Activated CD4-positive, alpha-beta T cell treated with anti-CD3 and anti-CD28 coated beads, Interleukin-2, Interleukin-4, amounts not matched to agents 100 ng/mL and 50 ng/mL, durations not matched to agents 16 hours and 8 hours (primary cell): ENCODE measurements around the gene WSB2.
"Not testable (repeated sequence)": the region's sequence is repeated elsewhere in the genome, so short reads cannot be mapped to it uniquely, and the experiment has no call there.

Experiments used
- DNase-seq: peaks from one replicate; pipeline ENCODE4 v3.0.0-alpha.2; 2020; ENCODE audit warnings: low spot score

WSB2 gene

DNA sequence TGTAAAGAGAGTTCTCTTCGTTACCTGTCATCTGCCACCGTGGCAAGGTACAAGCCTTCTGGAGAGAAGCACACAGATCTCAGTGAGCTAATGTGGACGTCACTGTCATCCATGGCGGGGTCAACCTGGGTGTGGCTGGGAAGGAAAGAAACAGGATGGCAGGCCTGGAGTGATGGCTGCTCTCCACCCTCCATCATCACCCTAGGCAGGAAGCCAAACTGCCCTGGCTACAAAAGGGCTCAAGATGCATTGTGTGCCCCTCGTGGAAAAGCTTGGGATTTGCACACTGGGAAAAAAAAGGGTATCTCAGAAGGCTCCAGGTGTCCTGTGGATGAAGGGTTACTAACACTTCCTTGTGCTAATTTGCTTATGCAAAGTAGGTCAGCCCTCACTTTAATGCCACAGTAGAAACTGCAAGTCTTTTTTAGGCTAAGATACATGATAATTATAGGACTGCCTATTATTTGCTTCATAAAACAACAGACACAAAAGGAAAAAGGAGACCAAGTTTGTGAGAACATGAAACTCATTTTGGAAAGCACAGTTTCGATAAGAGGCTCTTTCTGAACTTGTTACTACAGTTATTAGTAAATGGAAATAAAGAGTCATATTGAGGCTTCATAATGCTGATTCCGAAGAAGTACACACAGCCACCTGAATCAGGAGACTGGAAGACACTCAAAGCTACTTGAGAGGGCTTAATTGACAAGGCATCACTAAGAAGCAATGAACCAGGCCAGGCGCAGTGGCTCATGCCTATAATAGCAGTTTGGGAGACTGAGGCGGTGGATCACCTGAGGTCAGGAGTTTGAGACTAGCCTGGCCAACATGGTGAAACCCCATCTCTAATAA lies 25.6 kb downstream of the WSB2 start:
- peak; percentile 87 for DNase-seq

DNA sequence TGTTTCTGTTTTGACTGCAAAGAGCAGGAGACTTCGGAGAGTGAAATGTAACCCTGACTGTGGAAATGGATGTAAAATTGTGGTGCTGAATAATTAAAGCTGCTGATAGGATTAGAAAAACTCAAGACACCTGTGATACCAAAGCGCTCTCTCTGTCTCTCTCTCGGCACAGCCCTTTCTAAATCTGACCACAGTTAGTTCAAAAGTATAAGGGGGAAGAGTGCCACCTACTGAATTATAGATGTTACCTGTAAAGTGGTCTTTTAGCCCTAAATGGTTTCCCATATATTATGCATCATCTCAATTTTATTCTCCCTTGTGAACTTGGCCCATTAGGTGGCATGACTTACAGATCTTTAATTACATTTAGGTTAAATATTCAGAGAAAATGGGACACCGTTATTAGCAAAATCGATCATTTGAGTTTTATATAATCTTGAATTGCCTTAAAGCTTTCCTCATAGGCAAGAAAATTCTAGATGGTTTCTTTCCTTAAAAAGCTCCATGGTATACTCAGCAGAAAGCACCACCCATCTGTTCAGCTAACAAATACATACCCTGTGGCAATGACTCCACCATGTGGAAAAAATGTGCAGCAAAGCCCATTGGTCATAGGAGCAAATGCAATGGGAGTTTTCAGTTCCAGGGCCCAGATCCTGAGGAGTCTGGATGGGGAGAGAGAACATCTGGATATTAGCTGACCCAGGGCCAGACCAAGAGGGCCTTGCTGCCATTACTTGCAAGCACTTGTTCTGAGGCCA lies 26.4 kb downstream of the WSB2 start:
- no peak for DNase-seq

DNA sequence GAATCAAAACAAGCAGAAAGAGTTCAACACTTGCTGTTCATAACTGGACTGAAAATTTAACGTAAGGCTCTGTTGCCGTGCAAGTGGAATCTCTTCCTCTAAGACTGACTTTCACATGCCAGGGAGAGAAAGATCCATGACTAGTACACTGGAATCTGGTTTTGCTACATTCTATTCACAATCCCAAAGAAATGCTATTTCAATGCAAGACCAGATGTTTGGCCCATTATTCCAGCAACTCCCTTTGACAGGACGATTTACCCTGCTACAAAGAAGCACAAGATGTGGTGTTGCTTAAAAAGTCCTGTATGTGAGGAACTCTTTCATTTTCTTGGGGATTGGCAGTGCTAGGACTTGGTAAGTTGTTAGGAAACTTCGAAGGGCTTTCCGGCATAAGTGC lies 27.1 kb downstream of the WSB2 start:
- no peak for DNase-seq

DNA sequence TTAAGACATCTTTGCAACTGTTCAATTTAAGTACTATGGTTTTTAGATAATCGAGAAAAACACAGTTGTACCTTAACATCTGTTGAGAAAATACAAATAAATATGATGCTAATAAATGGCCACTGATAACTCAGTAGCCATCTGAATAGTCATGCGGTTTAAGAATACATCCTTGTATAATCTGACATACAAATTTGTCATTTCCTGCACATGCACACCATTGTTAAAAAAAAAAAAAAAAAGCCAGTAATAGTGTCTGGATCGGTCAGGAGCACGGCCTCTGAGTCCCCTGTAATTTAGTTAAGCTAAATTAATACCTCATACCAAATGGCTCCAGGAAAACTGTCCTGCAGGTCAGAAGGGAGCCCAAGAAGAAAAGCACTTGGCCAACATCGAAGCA lies 27.7 kb downstream of the WSB2 start:
- no peak for DNase-seq

DNA sequence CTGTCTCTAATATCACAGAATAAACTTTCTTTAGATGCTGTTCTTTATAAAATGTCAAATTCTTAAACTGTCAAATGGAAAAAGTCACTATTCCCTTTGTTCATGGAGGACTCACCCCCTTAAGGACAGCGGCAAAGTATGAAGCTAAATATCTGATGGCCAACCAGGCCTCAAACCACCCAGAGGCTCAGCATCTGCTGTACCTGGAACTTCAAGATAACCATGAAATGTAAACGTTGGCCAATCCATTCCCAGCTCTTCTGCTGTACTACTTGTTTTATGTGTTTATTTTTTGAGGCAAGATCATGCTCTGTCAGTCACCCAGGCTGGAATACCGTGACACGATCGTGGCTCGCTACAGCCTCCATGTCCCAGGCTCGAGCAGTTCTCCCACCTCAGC lies 28.8 kb downstream of the WSB2 start:
- no peak for DNase-seq

DNA sequence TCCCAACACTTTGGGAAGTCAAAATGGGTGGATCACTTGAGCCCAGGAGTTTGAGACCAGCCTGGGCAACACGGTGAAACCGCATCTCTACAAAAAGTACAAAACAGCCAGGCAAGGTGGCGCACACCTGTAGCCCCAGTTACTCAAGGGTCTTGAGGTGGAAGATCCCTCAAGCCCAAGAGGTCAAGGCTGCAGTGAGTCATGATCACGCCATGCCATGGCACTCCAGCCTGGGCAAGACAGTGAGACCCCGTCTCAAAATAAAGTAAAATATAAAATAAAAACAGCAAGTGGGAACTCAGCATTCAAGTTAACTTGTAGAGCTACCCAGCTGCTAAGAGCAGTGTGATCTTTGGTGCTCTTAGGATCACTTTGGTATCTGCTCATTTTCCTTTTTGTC lies 31.8 kb downstream of the WSB2 start:
- DNase-seq = no peak

DNA sequence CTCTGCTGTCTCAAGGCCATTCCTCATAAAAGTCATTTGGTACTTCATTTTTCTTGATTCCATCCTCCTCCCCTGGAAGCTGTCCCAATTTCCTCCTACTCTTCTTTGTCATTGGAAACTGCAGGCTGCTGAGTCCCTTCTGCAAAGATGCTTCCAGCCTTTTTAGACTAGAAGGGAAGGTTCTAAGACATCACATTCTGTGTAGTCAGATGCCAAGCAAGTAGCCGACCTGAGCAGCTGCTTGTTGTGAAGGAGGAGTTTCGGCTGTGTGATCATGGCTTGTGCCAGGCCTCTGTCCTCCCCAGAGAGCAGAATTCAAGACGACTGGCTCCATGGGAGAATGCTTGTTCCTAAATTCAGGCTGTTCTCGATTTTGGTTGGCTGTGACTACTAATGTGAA lies 35.8 kb downstream of the WSB2 start:
- DNase-seq = no peak

DNA sequence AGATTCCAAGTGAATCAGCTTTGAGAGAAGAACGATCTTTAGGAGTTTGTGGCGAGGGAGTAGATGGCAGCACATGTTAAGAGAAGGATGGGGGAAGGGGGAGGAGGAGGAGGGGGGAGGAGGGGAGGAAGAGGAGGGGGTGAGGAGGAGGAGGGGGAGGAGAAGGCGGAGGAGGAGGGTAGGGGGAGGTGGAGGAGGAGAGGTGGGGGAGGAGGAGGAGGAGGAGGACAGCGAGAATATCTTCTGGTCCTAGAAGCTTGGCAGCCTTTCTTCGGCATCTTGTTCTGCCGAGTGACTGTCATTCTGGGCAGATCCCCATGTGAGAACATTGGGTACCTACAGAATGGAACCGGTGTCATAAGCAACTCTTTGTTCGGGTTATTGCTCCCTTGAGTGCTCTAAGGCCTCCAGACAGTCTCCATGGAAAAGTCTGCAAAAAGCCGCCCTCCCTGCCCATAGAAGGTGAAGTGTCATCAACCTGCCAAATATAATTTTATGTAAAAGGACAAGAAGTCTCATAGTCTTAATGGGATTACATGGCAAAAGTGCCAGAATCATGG lies 37.6 kb downstream of the WSB2 start:
- no peak for DNase-seq

DNA sequence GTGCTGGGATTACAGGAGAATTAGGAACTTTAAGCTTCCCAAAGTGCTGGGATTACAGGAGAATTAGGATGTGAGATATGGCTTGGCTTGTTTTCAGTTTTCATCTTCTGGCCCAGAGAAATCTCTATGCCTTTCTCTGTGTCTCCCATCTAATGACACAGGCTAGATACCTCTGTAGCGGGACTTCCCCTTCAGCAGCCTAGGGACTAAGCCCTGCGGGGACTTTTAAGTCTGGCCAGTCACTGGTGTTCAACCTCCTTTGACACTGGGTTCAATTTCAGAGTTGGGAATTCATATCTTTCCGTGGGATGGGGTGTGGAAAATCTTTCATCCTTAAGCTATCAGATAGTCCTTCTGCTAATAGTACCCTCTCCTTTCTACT lies 38.3 kb downstream of the WSB2 start:
- DNase-seq = no peak

DNA sequence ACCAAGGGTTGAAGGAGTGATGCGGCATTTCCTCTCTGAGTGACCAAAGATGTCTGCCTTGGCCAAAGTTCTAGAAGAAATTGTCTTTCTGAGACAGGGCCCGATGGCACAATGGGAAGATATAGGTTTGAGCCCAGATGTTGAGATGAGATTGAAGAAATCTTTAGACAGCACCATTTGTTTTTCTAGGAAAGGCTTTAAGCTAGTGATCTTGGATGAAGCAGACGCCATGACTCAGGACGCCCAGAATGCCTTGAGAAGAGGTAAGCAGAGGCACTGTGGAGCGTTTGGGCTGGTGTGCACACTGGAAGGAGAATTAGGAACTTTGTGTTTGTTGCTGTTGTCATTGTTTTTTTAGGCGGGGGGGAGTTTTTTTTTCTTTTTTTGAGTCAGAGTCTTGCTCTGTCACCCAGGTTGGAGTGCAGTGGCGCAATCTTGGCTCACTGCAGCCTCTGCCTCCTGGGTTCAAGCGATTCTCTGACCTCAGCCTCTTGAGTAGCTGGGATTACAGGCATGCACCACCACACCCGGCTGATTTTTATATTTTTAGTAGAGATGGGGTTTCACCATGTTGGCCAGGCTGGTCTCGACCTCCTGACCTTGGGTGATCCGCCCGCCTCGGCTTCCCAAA lies 38.8 kb downstream of the WSB2 start:
- DNase-seq = not testable (repeated sequence)

DNA sequence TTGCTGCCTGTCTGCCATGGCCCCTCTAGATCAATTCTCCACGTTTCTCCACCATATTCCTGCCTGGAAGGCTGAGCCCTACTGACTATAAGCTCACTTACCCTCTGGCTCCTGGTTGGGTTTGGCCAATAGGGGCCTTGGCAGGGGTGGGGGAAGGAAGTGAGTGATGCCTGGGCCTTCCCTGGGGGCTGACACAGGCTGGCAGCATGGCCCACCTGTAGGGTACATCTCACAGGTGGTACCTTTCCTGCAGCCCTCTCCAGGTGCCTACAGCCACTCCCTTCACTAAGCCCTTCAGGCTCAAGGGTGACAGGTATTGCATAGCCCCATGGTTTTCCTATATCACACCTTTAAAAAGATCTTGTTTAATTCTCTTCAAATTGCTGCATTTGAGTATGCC lies 40.9 kb downstream of the WSB2 start:
- no peak for DNase-seq

DNA sequence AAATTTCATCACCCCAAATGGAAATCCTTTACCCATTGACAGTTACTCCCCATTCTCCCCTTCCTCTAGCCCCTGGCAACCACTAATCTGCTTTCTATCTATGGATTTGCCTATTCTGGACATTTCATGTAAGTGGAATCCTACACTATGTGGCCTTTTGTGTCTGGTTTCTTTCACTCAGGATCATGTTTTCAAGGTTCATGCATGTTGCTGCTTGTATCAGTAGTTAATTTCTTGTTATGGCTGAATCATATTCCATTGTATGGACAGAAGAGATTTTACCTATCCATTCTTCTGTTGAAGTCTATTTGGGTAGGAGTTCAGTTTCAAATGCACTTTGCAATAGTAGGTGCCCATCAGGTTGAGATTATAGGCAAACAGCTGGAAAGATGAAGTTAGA lies 43.1 kb downstream of the WSB2 start:
- no peak for DNase-seq

DNA sequence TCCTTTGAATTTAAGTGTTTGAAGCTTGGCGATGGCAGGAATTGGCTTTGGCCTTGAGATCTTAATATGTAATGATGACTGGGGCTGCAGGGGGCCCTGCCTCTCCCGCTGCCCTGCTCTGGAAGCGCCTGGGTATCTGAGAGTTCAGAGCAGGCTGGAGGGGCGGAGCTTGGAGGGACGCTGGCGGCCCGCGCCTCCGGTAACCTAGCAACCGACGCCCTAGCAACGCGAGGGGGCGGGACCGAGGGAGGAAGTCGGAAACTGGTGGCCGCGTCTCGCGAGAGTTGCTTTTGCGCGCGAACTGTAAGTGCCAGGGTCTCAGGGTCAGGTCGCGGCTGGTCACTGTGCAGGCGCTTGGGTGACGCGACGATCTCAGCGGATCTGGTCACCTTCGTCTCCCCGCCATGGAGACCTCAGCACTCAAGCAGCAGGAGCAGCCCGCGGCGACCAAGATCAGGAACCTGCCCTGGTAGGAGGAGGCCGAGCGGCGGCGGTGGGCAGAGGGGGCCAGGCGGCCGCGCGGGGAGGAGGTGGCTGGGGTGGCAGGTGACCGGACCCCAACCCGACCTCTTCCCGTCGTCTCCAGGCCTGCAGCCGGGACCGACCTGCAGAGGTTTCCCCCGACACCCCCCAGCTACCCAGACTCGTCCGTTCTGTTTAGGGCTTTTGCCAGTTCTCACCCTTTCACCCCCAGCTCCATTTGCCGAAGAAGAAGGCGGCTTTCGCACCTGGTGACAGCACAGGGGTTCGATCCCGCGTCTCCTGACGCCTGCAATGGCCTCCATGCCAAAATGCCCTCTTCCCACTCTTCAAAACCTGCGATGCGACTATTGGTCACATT lies 44.3 kb downstream of the WSB2 start, which contains the start of gene RFC5:
Gene RFC5, plus strand, starts transcription at position 280 of the 841 bp plus-strand sequence. Its CDS starts 125 bp downstream, at position 405.
- DNase-seq = peak; percentile 98

DNA sequence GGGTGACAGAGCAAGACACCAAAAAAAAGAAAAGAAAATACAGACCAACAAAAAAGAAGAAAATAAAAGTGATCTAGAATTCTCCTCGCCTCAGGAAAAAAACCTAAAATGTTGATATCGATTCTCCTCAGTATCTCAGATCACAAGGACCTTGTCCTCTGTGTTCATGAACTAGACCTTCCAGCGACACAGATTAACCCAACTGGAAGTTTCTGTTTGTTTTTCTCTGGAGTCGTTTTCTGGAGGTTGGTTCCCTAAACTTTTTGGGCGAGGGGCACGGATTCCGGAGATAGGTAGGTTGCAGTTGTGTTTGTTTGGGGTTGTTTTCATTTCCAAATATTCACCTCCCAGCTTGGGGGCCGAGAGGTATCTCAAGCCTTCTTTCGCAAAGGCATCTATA lies 45.0 kb downstream of the WSB2 start:
- DNase-seq = no peak

DNA sequence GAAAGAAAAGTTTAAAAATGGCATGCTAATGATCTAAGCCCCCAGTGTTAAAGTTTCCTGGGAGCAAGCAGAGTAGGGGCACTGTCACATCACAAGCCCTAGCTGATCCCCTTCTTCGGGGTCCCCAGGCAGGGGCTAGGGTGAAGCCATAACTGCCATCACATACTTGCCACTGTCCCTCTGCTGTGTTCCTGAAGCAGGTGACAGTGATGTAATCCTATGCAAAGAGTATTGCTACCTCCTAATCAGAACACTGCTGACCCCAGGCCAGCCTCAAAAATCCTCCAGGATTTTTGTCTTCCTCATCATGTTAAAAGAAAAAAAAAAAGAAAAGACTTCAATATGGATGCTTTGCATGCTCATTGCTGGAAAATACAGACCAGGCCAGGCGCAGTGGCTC lies 45.7 kb downstream of the WSB2 start:
- DNase-seq = no peak

DNA sequence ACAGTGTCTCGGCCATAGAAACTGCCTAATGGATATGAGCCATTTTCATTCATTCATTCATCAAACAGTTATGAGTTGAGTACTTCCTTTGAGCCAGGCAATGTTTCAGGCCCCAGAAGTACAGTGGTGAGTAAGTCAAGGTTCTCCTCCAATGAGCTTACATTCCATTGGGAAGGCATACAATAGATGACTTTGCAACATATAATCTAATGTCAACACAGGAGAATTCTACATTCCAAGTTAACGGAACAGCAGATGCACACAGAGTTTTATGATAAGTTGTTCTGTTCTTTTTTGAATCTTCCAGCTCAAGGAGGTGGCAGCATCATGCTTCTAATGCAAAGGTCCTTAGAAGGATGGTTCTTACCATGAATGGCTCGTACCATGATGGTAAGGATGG lies 47.7 kb downstream of the WSB2 start:
- DNase-seq = no peak

DNA sequence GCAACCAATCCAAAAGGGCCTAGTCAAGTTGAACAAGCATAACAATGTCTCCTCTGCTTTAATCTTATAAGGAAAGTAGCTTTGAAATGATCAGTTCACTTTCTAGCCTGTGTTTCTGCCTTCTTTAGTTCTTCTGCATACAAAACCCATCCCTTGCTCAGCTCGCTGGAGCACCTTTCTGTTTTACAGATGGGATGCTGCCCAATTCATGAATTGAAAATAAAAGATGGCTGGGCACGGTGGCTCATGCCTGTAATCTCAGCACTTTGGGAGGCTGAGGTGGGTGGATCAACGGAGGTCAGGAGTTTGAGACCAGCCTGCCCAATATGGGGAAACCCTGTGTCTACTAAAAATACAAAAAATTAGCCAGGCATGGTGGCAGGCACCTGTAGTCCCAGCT lies 49.0 kb downstream of the WSB2 start:
- DNase-seq = no peak

DNA sequence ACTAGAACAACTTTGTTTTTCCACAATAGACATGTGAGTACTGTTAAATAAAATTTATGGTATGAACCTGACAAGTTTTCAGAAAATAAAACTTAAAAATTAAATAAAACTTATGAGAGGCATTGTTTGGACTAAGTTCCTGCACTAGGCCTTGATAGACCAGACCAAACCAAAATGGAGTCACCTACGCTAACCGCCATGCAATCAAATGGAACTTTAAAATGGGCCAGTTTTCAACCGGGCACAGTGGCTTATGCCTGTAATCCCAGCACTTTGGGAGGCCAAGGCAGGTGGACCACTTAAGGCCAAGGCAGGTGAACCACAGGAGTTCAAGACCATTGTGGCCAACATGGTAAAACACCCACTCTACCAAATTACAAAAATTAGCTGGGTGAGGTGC lies 49.6 kb downstream of the WSB2 start:
- DNase-seq = no peak

DNA sequence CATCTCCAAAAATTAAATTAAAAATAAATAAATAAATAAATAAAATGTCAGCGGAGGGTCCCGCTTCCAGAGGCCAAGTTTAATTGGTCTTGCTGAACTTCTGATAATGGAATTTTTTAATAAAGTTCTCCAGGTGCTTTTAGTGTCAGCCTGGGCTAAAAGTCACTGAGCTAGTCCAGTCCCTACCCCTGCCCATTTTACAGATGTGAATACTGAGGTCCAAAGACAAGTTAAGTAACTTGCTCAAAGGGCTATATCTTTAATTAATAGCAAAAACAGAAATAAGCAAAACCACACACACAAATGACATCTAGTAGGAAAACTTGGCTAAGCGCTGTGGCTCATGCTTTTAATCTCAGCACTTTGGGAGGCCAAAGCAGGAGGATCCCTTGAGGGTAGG lies 50.1 kb downstream of the WSB2 start:
- DNase-seq = no peak

DNA sequence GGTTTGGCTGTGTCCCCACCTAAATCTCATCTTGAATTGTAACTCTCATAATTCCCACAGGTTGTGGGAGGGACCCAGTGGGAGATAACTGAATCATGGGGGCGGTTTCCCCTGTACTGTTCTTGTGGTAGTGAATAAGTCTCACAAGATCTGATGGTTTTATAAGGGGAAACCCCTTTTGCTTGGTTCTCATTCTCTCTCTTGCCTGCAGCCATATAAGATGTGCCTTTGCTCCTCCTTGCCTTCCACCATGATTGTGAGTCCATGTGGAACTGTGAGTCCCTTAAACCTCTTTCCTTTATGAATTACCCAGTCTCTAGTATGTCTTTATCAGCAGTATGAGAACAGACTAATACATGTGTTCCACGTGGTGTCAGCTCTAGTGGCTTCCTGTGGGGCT lies 61.2 kb downstream of the WSB2 start:
- DNase-seq = not testable (repeated sequence)

DNA sequence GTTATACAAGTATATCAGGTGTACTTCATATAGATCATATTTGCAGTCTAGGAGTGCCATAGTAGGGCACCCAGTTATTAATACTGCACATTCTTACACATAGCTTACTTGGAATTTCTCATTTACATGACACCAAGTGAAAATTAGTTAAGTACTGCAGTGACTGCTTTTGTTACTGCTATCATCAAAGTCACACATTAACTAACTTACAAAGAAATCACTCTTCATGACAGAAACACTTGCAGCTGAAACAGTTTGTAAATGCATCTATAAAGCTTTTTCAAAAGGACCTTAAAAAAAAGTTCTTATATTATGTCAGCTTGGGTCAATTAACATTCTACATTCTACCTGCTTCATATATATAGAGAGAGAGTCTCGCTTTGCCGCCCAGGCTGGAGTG lies 62.3 kb downstream of the WSB2 start:
- no peak for DNase-seq
